MV-4-11 (cell line): ENCODE data around the gene UBASH3B.
"Not testable (repeated sequence)": the region's sequence is repeated elsewhere in the genome, so short reads cannot be mapped to it uniquely, and the experiment has no call there.

Source experiments
- DNase-seq: peaks from one replicate; lab custom pipeline; 2025; lab: John Stamatoyannopoulos, UW

Gene UBASH3B

DNA sequence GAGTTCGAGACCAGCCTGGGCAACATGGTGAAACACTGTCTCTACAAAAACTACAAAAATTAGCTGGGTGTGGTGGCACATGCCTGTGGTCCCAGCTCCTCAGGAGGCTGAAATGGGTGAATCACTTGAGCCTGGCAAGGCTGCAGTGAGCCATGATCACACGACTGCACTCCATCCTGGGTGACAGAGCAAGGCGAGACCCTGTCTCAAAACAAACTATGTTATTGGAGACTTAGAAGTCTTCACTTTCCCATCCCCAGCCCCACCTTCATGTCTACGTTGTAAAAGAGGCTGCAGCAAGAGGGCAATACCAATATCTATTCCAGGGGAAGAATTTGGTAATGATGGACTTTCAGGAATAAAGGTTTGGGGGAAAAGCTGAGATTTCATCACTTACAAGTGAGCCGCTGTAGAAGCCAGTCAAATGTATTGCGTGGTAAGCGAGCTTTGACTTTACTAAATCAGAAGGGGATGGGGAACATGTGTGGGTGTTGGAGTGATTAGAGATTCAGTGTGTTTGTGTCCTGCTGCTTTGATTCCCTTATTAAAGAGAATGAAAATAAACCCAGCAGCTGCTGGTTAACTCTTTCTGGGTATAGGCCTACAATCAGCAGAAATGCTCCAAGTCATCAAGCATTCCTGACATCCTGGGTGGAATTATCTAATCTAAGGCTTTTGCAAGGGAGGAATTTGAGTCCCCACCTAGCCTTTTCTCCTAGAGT, 53.7 kb downstream of the UBASH3B start:
- DNase-seq: peak; percentile 33

DNA sequence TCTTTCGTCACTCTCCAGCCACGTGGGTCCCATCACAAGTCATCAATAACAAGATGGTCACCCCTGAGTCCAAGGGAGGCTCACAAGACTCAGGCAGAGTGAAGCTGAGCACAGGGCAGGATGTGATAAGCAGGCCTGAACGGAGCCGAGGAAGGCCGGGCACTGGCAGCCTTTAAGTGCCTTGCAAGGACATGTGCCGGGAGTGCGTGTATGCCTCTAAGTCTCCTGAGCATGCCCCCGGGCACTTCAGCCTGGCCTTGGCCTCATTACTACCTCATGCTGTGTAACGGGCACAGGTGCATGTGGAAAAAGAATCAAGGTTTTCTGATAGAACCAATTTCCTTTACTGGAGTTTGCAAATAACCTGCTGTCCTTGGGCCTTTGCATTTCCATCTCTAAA, 55.8 kb downstream of the UBASH3B start:
- no peak for DNase-seq

DNA sequence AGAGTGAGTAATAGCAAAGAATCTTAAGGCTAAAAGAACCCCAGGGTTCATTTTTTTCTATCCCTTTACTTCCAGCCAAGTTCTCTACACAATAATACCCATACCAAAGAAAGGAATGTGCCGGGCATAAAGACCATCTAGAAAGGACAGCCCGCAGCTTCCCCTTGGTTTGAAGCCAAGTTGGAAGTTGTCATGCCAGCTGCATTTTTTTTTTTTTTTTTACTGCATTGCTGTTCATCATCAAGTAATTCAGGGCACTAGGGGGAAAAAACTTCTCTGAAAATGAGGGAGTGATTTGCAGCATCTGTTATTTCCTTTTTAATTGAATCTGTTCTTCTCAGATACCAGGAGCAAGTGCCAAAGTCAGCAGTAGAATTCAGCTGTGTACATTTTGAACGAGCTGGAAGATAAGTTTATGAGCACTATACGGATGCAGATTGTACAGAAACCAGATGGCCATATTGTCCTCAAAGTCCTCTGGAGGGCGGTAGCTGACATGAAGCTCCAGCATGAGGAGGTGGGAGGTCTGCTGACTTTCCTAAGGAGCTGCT, 56.4 kb downstream of the UBASH3B start:
- no peak for DNase-seq

GRCh38 chr11:122714004-122714403, 58.5 kb downstream of the UBASH3B start:
- DNase-seq: no peak

GRCh38 chr11:122714484-122714883, 59.0 kb downstream of the UBASH3B start:
- peak; percentile 90 for DNase-seq

DNA sequence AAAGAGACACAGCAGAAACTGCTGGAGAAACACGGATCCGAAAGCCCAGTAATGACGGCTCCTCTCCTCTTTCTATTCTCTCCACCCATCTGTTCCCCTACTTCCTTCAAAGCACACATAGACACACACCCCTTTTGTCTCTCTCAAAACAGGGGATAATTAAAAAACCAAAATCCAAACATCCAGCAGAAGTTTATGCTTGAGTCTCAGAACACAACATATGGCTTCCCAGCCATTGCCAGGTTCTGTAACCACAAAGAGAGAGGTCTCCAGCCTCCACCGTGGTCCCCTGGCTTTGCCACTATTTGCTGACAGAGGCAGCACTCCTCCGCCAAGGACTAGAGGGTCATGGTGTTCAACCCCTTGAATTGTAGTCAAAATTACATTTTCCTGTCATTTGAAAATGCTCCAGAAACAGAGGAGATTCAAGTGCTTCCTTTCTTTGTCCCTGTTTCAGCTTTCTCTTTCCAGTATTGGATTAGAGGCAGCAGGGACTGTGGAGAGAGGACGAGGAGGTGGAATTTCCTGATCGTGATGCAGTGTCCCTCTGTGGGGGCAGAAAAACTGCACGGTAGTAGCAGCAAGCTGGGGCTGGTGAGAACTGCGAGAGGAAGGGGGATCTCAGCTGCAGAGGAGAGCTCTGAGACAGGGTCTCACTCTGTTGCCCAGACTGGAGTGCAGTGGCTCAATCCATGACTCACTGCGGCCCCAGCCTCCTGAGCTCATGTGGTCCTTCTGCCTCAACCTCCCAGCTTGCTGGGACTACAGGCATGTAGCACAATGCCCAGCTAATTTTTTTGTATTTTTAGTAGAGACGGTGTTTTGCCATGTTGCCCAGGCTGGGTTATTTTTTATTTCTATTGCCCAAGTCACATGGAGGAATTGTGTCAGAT, 60.3 kb downstream of the UBASH3B start:
- no peak for DNase-seq

GRCh38 chr11:122717264-122717867, 61.8 kb downstream of the UBASH3B start:
- DNase-seq: peak; percentile 92

DNA sequence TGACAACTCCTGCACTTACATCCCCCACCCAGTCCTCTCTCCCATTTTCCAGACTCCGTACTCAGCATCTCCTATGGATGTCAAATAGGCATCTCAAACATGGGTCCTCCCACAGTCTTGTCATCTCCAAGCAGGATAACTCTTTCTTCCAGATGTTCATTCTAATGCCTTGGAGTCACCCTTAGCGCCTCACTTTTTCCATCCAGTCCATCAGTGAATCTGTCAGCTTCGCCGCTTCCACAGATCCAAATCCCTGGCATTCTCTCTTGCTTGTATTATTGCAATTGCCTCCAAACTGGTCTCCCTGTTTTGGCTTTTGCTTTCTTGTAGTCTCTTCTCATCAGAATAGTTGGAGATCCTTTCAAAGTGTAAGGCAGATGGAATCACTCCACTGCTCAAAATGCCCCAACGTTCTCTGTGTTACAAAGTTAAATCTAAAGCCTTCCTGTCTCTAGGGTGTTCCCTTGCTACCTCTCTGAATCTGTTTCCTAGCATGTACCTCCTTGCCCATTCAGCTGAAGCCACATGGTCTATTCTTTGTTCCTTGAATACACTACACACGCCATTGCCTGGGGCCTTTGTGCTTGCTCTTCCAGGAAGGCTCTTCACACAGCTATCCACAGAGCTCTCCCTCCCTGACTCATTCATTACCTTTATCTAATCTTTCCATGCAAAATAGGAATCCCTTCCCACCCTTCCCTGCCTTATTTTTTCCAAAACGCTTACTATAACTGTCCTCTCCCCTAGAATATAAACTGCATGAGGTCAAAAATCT, 64.8 kb downstream of the UBASH3B start:
- DNase-seq: no peak

GRCh38 chr11:122721201-122721963, 65.9 kb downstream of the UBASH3B start:
- no peak for DNase-seq

DNA sequence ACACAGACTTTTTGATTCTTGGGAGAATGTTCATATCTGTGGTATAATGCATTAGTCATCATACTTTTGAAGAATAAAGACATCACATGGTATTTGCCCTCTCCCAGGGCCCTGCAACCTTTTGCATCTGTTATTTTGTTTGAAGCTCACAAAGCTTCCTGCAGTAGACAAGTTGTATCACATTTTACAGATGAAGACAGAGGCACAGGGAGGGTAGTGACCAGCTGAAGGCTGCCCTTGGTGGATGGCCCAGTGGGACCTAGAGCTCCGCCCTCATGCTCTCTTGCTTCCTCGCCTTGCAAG, 66.4 kb downstream of the UBASH3B start:
- no peak for DNase-seq

GRCh38 chr11:122723106-122723505, 67.6 kb downstream of the UBASH3B start:
- DNase-seq: no peak

DNA sequence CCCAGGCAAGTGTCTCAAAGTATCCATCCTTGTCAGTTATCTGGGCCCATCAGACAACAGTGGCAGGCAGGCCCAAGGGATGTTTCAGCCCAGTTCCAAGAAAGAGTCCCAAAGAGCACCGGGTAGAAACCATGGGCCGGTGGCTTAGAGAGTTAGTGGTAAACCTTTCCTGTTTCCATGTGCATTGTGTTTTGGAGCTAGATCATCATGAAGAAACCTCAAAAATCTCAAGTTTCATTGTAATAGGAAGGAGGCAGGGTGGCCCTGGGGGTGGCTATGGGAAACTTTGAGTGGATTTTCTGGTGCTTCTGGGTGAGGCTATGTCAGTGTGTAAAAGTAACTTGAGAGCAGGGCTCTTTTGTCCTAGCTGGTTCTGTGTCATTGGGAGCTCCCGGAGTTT, 68.1 kb downstream of the UBASH3B start:
- DNase-seq: peak; percentile 41

DNA sequence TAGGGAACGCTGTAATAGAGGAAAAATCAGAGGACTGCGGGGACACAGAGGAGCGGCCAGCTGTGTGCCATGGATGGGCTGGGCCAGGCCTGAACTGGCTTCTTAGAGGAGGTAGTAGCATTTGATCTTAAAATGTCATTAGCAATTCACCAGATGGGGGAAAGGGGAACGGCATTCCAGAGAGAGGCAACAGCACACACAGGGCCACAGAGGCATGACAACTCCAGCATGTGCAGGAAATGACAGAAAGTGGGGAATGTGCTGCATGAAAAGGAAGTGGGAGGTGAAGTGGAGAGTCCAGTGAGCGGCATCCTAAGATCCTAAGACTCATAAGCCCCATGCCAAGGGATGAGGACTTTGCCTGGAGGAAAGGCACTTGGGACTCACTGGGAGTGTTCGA, 69.0 kb downstream of the UBASH3B start:
- DNase-seq: no peak

DNA sequence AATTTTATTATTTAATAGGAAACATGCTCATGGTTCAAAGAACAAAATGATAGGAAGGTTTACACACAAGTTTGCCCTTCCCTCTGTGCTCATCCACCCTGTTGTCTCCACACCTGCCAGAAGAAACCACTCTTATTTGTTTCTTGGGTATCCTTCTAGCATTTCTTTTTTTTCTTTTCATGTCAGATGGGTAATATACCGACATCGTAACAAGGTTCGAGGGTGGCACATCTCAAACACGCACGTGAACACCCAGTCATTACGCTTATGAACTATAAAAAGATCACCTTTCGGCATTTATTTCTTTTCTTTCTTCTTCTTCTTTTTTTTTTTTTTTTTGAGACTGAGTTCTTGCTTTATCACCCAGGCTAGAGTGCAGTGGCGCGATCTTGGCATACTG, 70.5 kb downstream of the UBASH3B start:
- no peak for DNase-seq

DNA sequence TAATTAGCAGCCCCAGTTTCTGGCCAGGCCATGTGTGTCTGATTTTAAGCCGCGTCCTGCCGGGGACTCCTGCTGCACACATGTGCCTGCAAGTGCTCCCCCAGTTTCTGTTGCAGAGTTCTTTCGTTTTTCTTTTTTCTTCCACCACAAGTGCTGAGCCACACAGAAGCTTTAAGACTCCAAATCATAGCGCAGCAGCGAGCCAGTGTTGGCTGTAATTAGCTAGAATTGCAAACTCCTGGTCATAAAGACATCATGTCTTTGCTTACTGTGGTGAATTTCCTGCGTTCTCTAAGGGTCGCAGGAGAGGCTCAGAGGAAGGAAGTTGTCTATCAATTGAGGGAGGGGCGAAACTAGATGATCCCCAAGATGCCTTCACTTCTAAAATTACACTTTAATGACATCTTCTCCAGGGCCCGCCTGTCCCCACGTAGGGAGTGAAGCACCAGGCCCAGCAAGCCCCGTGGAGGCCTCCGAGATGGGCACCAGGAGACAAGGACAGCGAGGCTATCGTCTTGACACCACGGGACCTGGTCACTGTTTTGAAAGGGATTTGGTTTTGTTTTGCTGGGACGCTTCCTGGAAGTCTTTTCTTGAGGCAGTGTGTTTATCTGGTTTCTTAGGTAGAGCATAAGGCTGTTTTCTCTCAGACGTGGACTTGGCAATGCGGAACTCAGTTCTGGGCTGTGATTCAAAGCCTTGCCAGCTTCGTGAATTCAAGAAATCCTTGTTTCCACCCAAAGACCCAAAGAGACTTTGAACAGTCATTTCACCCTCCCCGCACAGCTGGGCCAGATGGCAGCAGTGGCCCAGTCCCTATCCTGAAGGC, 71.8 kb downstream of the UBASH3B start:
- DNase-seq: peak; percentile 35

- DNase-seq: no peak
These were observed 73.0 kb downstream of the UBASH3B start for GRCh38 chr11:122728561-122728960.

DNA sequence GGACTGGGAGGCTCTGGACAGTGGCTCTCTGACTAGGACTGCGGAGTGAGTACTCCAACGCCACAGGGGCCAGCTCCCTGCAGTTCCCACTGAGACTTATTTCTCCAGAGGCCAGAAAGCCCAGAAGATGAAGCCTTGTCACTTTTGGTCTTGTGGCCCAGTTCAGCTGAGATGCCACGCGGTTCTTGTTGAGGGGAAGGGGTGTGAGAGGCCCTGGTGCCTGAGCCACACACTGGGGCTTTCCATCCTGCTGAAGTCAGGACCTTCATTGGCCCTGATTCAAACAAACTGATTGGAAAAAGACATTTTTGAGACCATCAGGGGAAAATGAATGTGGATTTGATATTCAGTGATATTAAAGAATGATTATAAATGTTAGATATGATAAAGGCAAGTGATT, 73.6 kb downstream of the UBASH3B start:
- DNase-seq: no peak

DNA sequence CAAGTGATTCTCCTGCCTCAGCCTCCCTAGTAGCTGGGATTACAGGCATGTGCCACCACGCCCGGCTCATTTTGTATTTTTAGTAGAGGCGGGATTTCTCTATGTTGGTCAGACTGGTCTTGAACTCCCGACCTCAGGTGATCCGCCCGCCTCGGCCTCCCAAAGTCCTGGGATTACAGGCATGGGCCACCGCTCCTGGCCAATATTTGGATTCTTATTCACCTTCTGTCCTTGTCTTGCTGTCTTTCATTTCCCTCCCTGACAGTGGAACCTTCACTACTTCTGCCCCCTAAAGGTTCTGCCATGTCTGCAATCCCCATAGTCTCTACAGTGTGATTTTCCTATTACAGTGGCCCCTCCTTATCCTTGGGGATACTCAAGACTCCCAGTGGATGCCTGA, 75.2 kb downstream of the UBASH3B start:
- not testable (repeated sequence) for DNase-seq

GRCh38 chr11:122731500-122731913, 76.0 kb downstream of the UBASH3B start:
- DNase-seq: no peak
